Neuronal stem cell (in vitro differentiated cells): ENCODE data around the gene TP53BP2.

Experiments
- DNase-seq: peaks from one replicate; pipeline ENCODE4 v3.0.0-alpha.2; 2013; ENCODE audit warnings: low spot score
- H2AFZ ChIP-seq: one replicate; pipeline ENCODE4 v1.6.1; 2013; ENCODE audit warnings: mild to moderate bottlenecking, low read length, inconsistent platforms
- H2AK5ac ChIP-seq: 2 replicates; pipeline ENCODE4 v1.6.1; 2013; ENCODE audit warnings: low read depth, mild to moderate bottlenecking, inconsistent platforms, low read length, moderate library complexity, mixed read lengths
- H2BK120ac ChIP-seq: 2 replicates; pipeline ENCODE4 v1.6.1; 2013; ENCODE audit warnings: low read depth, mild to moderate bottlenecking, inconsistent platforms, low read length, moderate library complexity, mixed read lengths
- H2BK12ac ChIP-seq: one replicate; pipeline ENCODE4 v1.6.1; 2013; ENCODE audit warnings: low read length, inconsistent platforms
- H2BK15ac ChIP-seq: 2 replicates; pipeline ENCODE4 v1.6.1; 2013; ENCODE audit warnings: mild to moderate bottlenecking, low read length, inconsistent platforms, mixed read lengths
- H2BK5ac ChIP-seq: one replicate; pipeline ENCODE4 v1.6.1; 2013; ENCODE audit warnings: inconsistent platforms, mild to moderate bottlenecking, low read length, moderate library complexity
- H3K14ac ChIP-seq: one replicate; pipeline ENCODE4 v1.6.1; 2013; ENCODE audit warnings: low read length, inconsistent platforms
- H3K18ac ChIP-seq: 2 replicates; pipeline ENCODE4 v1.6.1; 2013; ENCODE audit warnings: low read length, inconsistent platforms
- H3K23ac ChIP-seq: 2 replicates; pipeline ENCODE4 v1.6.1; 2013; ENCODE audit warnings: low read depth, mild to moderate bottlenecking, mixed read lengths, low read length, inconsistent platforms; ENCODE audit not compliant: poor library complexity
- H3K27ac ChIP-seq: replicated peaks from 3 replicates; pipeline ENCODE4 v1.5.1; 2013; ENCODE audit warnings: low read length, inconsistent platforms
- H3K27me3 ChIP-seq, 3 experiments: 2 replicates each; pipeline ENCODE4 v1.6.1; 2013; ENCODE audit warnings: low read length in 3 of 3, mild to moderate bottlenecking in 2 of 3, inconsistent platforms in 1 of 3, low read depth in 1 of 3, mixed read lengths in 1 of 3, moderate library complexity in 1 of 3; ENCODE audit not compliant: control insufficient read depth in 3 of 3, insufficient read depth in 3 of 3
- H3K36me3 ChIP-seq, 2 donors: replicated peaks in 1 of 2; 2 replicates each; pipeline ENCODE4 v1.6.1; 2013; ENCODE audit warnings: low read length in 2 of 2; ENCODE audit not compliant: control insufficient read depth in 2 of 2, insufficient read depth in 2 of 2
- H3K4ac ChIP-seq: 2 replicates; pipeline ENCODE4 v1.6.1; 2013; ENCODE audit warnings: inconsistent platforms, mild to moderate bottlenecking, low read length, moderate library complexity
- H3K4me1 ChIP-seq, 2 donors: 1 replicate in 1 of 2; 2 replicates in 1 of 2; pipeline ENCODE4 v1.6.1; 2013; ENCODE audit warnings: low read length in 2 of 2, low read depth in 1 of 2; ENCODE audit not compliant: control insufficient read depth in 2 of 2, insufficient read depth in 1 of 2
- H3K4me2 ChIP-seq: one replicate; pipeline ENCODE4 v1.6.1; 2013; ENCODE audit warnings: mild to moderate bottlenecking, low read length, inconsistent platforms; ENCODE audit not compliant: insufficient read depth, poor library complexity, severe bottlenecking
- H3K4me3 ChIP-seq, 2 donors: 2 replicates each; pipeline ENCODE4 v1.5.1; 2013; ENCODE audit warnings: low read length in 2 of 2, mild to moderate bottlenecking in 2 of 2, inconsistent platforms in 1 of 2, moderate library complexity in 1 of 2
- H3K79me1 ChIP-seq: one replicate; pipeline ENCODE4 v1.6.1; 2013; ENCODE audit warnings: low read depth, mild to moderate bottlenecking, inconsistent platforms, low read length, moderate library complexity
- H3K9ac ChIP-seq: one replicate; pipeline ENCODE4 v1.6.1; 2013; ENCODE audit warnings: mild to moderate bottlenecking, low read depth, low read length, inconsistent platforms; ENCODE audit not compliant: poor library complexity
- H3K9me3 ChIP-seq, 2 donors: replicated peaks in 1 of 2; 2 replicates each; pipeline versions ENCODE3 to v1.6.1; 2013; ENCODE audit warnings: low read length in 2 of 2, mild to moderate bottlenecking in 2 of 2, inconsistent platforms in 1 of 2, low read depth in 1 of 2, mixed read lengths in 1 of 2, moderate library complexity in 1 of 2; ENCODE audit not compliant: control insufficient read depth in 2 of 2, insufficient read depth in 1 of 2
- H4K8ac ChIP-seq: one replicate; pipeline ENCODE4 v1.6.1; 2013; ENCODE audit warnings: low read depth, mild to moderate bottlenecking, inconsistent platforms, low read length, moderate library complexity
- H4K91ac ChIP-seq: one replicate; pipeline ENCODE4 v1.6.1; 2013; ENCODE audit warnings: low read length, low read depth, mild to moderate bottlenecking, inconsistent platforms; ENCODE audit not compliant: poor library complexity
- WGBS, 2 donors: extraction: QIAGEN DNeasy Blood & Tissue Kit; methylation state at CpG; one replicate each; pipeline ENCODE4 v1.1.7; 2013; ENCODE audit warnings: missing lambda C conversion rate in 2 of 2, mixed read lengths in 1 of 2; ENCODE audit not compliant: insufficient read length in 2 of 2, insufficient replicate concordance in 1 of 2; ENCODE audit errors: extremely low coverage in 2 of 2; 5-methylcytosine and 5-hydroxymethylcytosine counted together

The TP53BP2 gene

DNA sequence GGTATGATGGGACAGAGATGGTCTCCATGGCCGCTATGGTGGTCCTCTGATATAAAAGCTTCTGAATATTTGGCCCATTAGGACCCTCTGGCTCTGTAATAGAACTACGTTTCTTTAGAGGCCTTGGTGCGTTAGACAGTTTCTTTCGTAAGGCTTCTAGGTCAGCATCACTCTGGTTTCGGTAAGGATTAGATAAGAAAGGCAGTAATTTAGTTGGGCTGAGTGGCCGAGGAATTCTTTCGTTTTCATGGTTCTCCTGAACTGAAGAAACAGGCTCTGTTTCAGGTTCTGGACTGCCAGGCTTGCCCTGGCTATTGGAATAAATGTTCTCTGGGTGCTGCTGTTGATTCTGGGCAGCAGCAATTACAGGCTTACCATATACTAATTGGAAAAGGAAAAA, 49.5 kb downstream of the TP53BP2 start:
- Histone ChIP-seq H3K27ac (no peak overlapping the region), H3K79me1 (no peaks in the 10 kb centered on the region), H3K4ac (no peak overlapping the region), H3K23ac (no peak overlapping the region), H2BK120ac (no peak overlapping the region), H4K91ac (no peak overlapping the region), H4K8ac (no peak overlapping the region), H3K36me3 (peaks cover 20 to 100% of the 10 kb centered on the region in 2 donors), H3K4me2 (no peak overlapping the region), H2BK12ac (no peak overlapping the region), H3K14ac (no peak overlapping the region), H3K27me3 (no peaks in the 10 kb centered on the region), H3K4me3 (no peak overlapping the region), H3K18ac (no peak overlapping the region), H2AFZ (no peak overlapping the region), H2BK15ac (no peak overlapping the region), H3K9ac (no peak overlapping the region), H2AK5ac (no peak overlapping the region), H3K9me3 (no peaks in the 10 kb centered on the region), H2BK5ac (no peak overlapping the region), H3K4me1 (no peaks in the 10 kb centered on the region)
- DNase-seq: no peak
- WGBS, 2 donors: no CpG with 5 or more reads among the region's 7 CpGs

DNA sequence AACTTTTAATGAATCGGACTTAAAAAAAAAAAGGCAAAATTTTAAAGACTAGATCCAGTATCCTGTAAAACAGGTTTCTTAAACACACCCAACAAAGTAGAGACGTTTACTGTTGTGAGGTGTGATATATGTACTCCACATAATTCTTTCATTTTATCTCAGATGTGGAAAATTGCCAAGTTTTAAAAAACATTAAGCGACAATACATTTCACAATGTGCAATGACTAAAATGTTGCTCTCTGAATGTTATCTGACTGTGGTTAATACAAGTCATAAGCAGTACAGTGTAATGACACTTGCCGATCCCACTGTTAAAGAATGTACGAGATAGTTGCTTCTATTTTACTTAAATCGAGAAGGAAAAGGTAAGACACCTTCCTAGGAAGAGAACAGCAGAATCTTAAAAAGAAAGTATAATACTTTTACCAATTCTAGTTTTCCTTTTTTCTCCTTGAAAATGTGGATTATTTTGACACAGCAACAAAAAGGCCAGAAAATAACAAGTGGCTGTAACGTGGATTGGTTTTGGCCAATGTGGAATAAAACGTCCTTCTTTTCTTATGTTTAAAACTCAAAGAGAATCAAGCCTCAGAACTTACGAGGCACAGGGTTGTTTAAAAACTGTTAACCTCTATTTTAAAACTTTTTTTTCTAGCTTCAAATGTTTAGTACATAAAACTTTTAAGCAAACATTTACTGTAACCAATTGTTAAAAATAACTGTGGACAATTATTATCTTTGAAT, 51.4 kb downstream of the TP53BP2 start:
- Histone ChIP-seq H3K9ac (no peak overlapping the region), H2BK120ac (no peak overlapping the region), H2BK15ac (no peak overlapping the region), H3K18ac (no peak overlapping the region), H3K14ac (no peak overlapping the region), H2AK5ac (no peak overlapping the region), H3K36me3 (peaks cover 18 to 100% of the 10 kb centered on the region in 2 donors), H4K91ac (no peak overlapping the region), H3K27me3 (no peaks in the 10 kb centered on the region), H4K8ac (no peak overlapping the region), H3K4me3 (no peak overlapping the region), H3K4ac (no peak overlapping the region), H3K4me1 (no peaks in the 10 kb centered on the region), H2BK12ac (no peak overlapping the region), H3K9me3 (no peaks in the 10 kb centered on the region), H2AFZ (no peak overlapping the region), H3K4me2 (no peak overlapping the region), H3K27ac (no peak overlapping the region), H3K79me1 (no peaks in the 10 kb centered on the region), H2BK5ac (no peak overlapping the region), H3K23ac (no peak overlapping the region)
- no CpG with 5 or more reads among the region's 9 CpGs for WGBS, 2 donors
- DNase-seq: no peak

DNA sequence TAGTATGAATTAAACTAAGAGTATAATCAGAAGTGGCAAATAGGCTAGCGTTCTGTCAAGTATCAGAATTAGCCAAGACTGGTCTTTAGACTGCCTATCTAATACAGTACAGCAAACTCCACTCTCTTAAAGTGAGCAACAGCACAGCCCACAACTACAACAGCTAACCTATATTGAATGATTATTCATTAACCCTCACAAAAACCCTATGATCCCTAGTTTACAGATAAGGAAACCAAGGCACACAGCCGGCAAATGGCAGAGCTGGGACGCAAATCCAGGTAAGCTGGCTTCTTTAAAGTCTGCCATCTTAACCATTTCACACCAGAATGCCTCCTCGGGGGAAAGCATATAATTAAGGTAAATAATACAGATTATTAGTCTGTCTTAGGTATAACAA, 52.0 kb downstream of the TP53BP2 start:
- no peak overlapping the region for H3K4ac ChIP-seq
- no peak overlapping the region for H4K8ac ChIP-seq
- WGBS, 2 donors: no CpG with 5 or more reads among the region's 4 CpGs
- no peak overlapping the region for H3K18ac ChIP-seq
- H3K14ac ChIP-seq: no peak overlapping the region
- no peak overlapping the region for H4K91ac ChIP-seq
- no peaks in the 10 kb centered on the region for H3K27me3 ChIP-seq
- peaks cover 0 to 2% of the 10 kb centered on the region in 2 donors for H3K9me3 ChIP-seq
- H3K4me2 ChIP-seq: no peak overlapping the region
- no peak overlapping the region for H3K27ac ChIP-seq
- no peak overlapping the region for H3K23ac ChIP-seq
- no peak overlapping the region for H2BK5ac ChIP-seq
- no peak overlapping the region for H2AK5ac ChIP-seq
- H2AFZ ChIP-seq: no peak overlapping the region
- H2BK12ac ChIP-seq: no peak overlapping the region
- H3K36me3 ChIP-seq: peaks cover 20 to 100% of the 10 kb centered on the region in 2 donors
- no peak overlapping the region for H3K4me3 ChIP-seq
- H2BK120ac ChIP-seq: no peak overlapping the region
- H3K79me1 ChIP-seq: peaks cover 2% of the 10 kb centered on the region
- DNase-seq: no peak
- no peaks in the 10 kb centered on the region for H3K4me1 ChIP-seq
- H2BK15ac ChIP-seq: no peak overlapping the region
- H3K9ac ChIP-seq: no peak overlapping the region

DNA sequence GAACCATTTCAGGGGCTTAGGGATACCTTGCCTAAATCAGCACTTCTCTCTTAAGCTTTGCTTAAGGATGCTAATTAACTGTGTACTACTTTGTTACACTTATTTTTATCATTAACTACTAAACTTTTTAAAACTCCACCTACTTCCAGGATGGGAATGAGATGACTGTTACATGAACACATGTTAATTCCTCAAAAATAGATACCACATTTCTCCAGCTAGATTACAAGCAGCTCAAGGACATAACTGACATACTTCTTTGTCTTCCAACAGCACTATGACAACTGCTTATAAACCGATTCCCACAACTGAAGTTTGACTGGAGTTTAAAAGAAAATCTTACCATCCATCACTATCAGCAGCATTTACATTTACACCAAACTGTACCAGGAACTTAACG, 53.7 kb downstream of the TP53BP2 start:
- Histone ChIP-seq H2BK5ac (no peak overlapping the region), H4K91ac (no peak overlapping the region), H3K9ac (no peak overlapping the region), H3K4me3 (no peak overlapping the region), H3K14ac (no peak overlapping the region), H2BK15ac (no peak overlapping the region), H3K79me1 (peaks cover 2% of the 10 kb centered on the region), H3K4me2 (no peak overlapping the region), H2BK12ac (no peak overlapping the region), H2AFZ (no peak overlapping the region), H3K4me1 (no peaks in the 10 kb centered on the region), H2AK5ac (no peak overlapping the region), H3K27me3 (no peaks in the 10 kb centered on the region), H3K36me3 (peaks cover 14 to 100% of the 10 kb centered on the region in 2 donors), H3K23ac (no peak overlapping the region), H3K27ac (no peak overlapping the region), H2BK120ac (no peak overlapping the region), H3K4ac (no peak overlapping the region), H4K8ac (no peak overlapping the region), H3K9me3 (peaks cover 0 to 2% of the 10 kb centered on the region in 2 donors), H3K18ac (no peak overlapping the region)
- no CpG with 5 or more reads among the region's 2 CpGs for WGBS, 2 donors
- DNase-seq: no peak
